Suprapubic skin (tissue), 4 donors: ENCODE measurements around the gene ARID3A. TPM values are rescaled to one million over a fixed set of nuclear protein-coding genes. Genes with fewer than 3 reads are reported as not detected.

Experiments used
- DNase-seq, 2 donors: peaks; one replicate each; pipeline ENCODE4 v3.0.0-alpha.2; 2019; ENCODE audit warnings: low spot score in 2 of 2
- H3K27ac ChIP-seq: fragments of 200-600 bp; sonication (generic); one replicate; pipeline ENCODE4 v1.5.1; 2019
- H3K27me3 ChIP-seq: fragments of 200-600 bp; sonication (generic); one replicate; pipeline ENCODE4 v1.5.1; 2019
- H3K36me3 ChIP-seq: fragments of 200-600 bp; sonication (generic); one replicate; pipeline ENCODE4 v1.5.1; 2019
- H3K4me1 ChIP-seq: fragments of 200-600 bp; sonication (generic); one replicate; pipeline ENCODE4 v1.5.1; 2019
- H3K4me3 ChIP-seq: fragments of 200-600 bp; sonication (generic); one replicate; pipeline ENCODE4 v1.5.1; 2019; ENCODE audit warnings: mild to moderate bottlenecking
- H3K9me3 ChIP-seq: fragments of 200-600 bp; sonication (generic); one replicate; pipeline ENCODE4 v1.5.1; 2019
- CTCF ChIP-seq, 2 donors: fragments of 200-600 bp in 1 of 2; fragments of 450-650 bp in 1 of 2; sonication (generic) in 1 of 2; IDR thresholded peaks; one replicate each; pipeline ENCODE4 v1.5.1; 2016 to 2019; ENCODE audit warnings: antibody characterized with exemption in 2 of 2, mild to moderate bottlenecking in 1 of 2, moderate library complexity in 1 of 2
- EP300 ChIP-seq: sonication (generic); formaldehyde crosslinking; IDR thresholded peaks from one replicate; pipeline ENCODE4 v1.6.1; 2017; ENCODE audit warnings: antibody characterized with exemption
- POLR2A ChIP-seq, 2 donors: fragments of 450-650 bp; IDR thresholded peaks; one replicate each; pipeline ENCODE4 v1.6.1; 2017; ENCODE audit warnings: antibody characterized with exemption in 2 of 2, mild to moderate bottlenecking in 2 of 2, moderate library complexity in 2 of 2
- POLR2AphosphoS5 ChIP-seq, 3 donors: sonication (generic); formaldehyde crosslinking; IDR thresholded peaks; one replicate each; pipeline ENCODE4 v1.6.1; 2017; ENCODE audit warnings: antibody characterized with exemption in 3 of 3
- WGBS: methylation state at CpG from one replicate; pipeline ENCODE4 v1.1.5; 2018; 5-methylcytosine and 5-hydroxymethylcytosine counted together
- total RNA-seq, 4 donors: library from RNA; depleted of rRNA; stranded (reverse); fragments of >200 nt; gene quantifications; one replicate each; pipeline ENCODE4 v1.1.0, GENCODE V29; 2016

ARID3A gene
- total RNA-seq, 4 donors from 2014 or later = 4.7 to 7.5 (median 6.1) TPM

- no peak for DNase-seq
- no peak overlapping the region for H3K4me3 ChIP-seq
- WGBS = 47% methylated on average over 3 of the region's 27 CpGs
These were observed 18.3 kb downstream of the ARID3A start for GRCh38 chr19:944171-944567.

GRCh38 chr19:944663-945241 lies 18.9 kb downstream of the ARID3A start:
- H3K36me3 ChIP-seq = no peaks in the 10 kb centered on the region
- WGBS = 58% methylated on average over 22 of the region's 22 CpGs
- DNase-seq = no peak

More at GRCh38 chr19:944171-944567, 18.3 kb downstream of the ARID3A start:
- Histone ChIP-seq H3K9me3 (no peaks in the 10 kb centered on the region), H3K36me3 (no peaks in the 10 kb centered on the region), H3K27ac (no peak overlapping the region), H3K27me3 (no peaks in the 10 kb centered on the region), H3K4me1 (peaks cover 45% of the 10 kb centered on the region)
- TF ChIP-seq EP300 = no peak
- no peak for TF ChIP-seq POLR2A (IDR thresholded peaks at IDR 0.05)
- no peak for TF ChIP-seq CTCF (IDR thresholded peaks at IDR 0.05)
- TF ChIP-seq POLR2AphosphoS5 (IDR thresholded peaks at IDR 0.05) = no peak

GRCh38 chr19:945401-946252 lies 19.8 kb downstream of the ARID3A start:
- no peak overlapping the region for H3K27ac ChIP-seq
- no peak for DNase-seq
- no peaks in the 10 kb centered on the region for H3K27me3 ChIP-seq
- TF ChIP-seq EP300 (no peak), CTCF (IDR thresholded peaks at IDR 0.05) (no peak), POLR2A (IDR thresholded peaks at IDR 0.05) (no peak), POLR2AphosphoS5 (IDR thresholded peaks at IDR 0.05) (no peak)
- WGBS = 86% methylated on average over 27 of the region's 37 CpGs
- no peaks in the 10 kb centered on the region for H3K36me3 ChIP-seq
- H3K4me3 ChIP-seq = no peak overlapping the region
- H3K4me1 ChIP-seq = peaks cover 37% of the 10 kb centered on the region
- no peaks in the 10 kb centered on the region for H3K9me3 ChIP-seq

More at GRCh38 chr19:944663-945241, 18.9 kb downstream of the ARID3A start:
- no peak overlapping the region for H3K27ac ChIP-seq
- TF ChIP-seq EP300 (no peak), CTCF (IDR thresholded peaks at IDR 0.05) (no peak), POLR2A (IDR thresholded peaks at IDR 0.05) (no peak), POLR2AphosphoS5 (IDR thresholded peaks at IDR 0.05) (no peak)
- H3K27me3 ChIP-seq = no peaks in the 10 kb centered on the region
- H3K4me3 ChIP-seq = no peak overlapping the region
- no peaks in the 10 kb centered on the region for H3K9me3 ChIP-seq
- peaks cover 45% of the 10 kb centered on the region for H3K4me1 ChIP-seq

DNA sequence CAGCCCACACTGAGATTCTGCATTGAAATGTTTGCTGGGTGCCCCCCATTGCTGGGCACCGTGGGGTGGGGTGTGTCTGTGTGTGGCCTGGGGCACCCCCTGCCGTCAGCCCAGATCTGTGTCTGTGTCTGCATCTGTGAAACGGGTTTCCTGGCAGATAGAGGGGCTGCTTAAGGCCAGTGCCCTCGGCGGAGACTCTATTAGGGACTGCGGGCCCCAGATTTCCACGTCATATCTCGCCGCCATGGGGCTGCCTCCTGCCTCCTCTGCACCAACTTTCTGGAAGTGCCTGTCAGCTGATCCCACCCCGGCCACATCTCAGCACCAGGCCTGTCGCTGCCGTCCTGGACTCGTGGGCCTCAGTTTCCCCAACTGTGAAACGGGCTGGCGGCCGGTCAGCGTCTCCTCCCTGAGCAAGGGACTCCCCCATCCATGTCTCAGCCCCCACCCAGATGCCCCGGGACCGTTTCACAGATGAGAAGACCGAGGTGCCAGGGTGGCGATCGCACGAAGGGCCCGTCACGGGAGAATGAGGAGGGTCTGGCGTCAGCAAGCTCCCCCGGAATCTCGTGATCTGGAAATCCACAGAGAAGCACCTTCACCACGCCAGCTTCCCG lies 21.4 kb downstream of the ARID3A start:
- Histone ChIP-seq H3K27me3 (no peaks in the 10 kb centered on the region), H3K36me3 (no peaks in the 10 kb centered on the region), H3K4me1 (peaks cover 21% of the 10 kb centered on the region), H3K9me3 (no peaks in the 10 kb centered on the region), H3K27ac (no peak overlapping the region), H3K4me3 (no peak overlapping the region)
- 88% methylated on average over 22 of the region's 30 CpGs for WGBS
- DNase-seq = no peak
- TF ChIP-seq POLR2AphosphoS5 (IDR thresholded peaks at IDR 0.05) (no peak), POLR2A (IDR thresholded peaks at IDR 0.05) (no peak), CTCF (IDR thresholded peaks at IDR 0.05) (no peak), EP300 (no peak)
